Measurements from ENCODE around the gene TMX2.
"Not testable (repeated sequence)": the region's sequence is repeated elsewhere in the genome, so short reads cannot be mapped to it uniquely, and the experiment has no call there.

TMX2 gene

GRCh38 chr11:57711414-57712255, 758 bp upstream of the TMX2 start, which contains the start of gene MED19:
TSS of gene MED19 (minus strand) at chr11:57712215. CDS start at chr11:57712179, 36 bp downstream.
- DNase-seq (ENCODE audit: extremely low read depth in 1 of 2, low read depth in 1 of 2), result peak; percentile 59 to 67

GRCh38 chr11:57713835-57714234, 1.4 kb downstream of the TMX2 start:
- no peak for DNase-seq (ENCODE audit: extremely low read depth in 1 of 2, low read depth in 1 of 2)

DNA sequence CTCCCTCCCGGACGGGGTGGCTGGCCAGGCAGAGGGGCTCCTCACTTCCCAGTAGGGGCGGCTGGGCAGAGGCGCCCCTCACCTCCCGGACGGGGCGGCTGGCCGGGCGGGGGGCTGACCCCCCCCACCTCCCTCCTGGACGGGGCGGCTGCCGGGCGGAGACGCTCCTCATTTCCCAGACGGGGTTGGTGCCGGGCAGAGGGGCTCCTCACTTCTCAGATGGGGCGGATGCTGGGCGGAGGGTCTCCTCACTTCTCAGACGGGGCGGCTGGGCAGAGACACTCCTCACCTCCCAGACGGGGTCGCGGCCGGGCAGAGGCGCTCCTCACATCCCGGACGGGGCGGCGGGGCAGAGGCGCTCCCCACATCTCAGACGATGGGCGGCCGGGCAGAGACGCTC, 4.3 kb downstream of the TMX2 start:
- not testable (repeated sequence) for DNase-seq (ENCODE audit: extremely low read depth in 1 of 2, low read depth in 1 of 2)

DNA sequence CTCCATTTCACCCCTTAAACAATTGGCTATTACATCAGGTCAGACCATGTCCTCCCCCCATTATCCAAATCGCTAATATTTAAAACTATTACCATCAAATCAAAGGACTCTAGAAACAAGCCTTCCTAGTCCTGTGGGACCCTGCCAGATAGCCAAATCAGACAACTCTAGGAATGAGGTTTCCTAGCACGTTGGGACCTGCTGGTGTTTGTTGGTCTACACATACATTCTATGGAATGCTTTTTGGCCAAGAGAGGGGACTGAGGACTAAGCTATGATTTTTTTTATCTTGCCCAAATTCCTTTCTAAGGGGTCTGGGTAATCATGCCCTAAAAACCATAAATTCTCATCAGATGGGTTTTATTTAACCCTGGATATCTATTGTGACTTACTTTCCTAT, 14.8 kb downstream of the TMX2 start:
- DNase-seq (ENCODE audit: extremely low read depth in 1 of 2, low read depth in 1 of 2), result no peak

- no peak for DNase-seq (ENCODE audit: extremely low read depth in 1 of 2, low read depth in 1 of 2)
Observed at GRCh38 chr11:57728829-57729228, 16.4 kb downstream of the TMX2 start.

DNA sequence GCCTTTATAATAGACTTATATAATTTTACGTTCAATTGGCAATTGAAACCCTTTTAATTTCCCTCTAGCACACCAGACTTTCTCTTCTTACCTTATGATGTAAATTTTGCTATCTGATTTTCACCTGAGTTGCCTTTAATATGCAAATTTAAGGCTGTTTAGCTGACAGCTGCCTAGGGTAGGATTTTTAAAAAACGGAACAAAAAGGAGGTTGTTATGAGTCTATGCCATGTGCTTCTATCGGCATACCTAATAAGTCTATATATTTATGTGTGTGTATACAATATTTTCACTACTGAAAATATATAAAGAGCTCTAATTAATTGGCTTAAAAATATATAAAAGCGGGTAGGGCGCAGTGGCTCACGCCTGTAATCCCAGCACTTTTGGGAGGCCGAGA, 17.1 kb downstream of the TMX2 start:
- DNase-seq (ENCODE audit: extremely low read depth in 1 of 2, low read depth in 1 of 2), result no peak

DNA sequence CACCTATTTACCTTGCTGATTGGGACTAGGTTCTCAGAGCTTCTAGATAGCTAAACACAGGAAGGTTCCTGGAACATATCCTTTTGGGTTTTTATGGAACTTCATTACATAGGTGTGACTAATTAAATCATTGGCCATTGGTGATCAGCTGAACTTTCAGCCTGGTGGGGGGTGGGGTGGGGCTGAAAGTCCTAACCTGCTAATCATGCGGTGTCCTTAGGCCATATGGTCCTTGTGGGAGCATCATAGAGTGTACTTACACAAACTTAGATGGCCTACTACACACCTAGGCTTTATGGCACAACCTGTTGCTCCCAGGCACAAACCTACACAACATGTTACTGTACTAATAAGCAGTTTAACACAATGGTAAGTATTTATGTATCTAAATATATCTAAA, 20.3 kb downstream of the TMX2 start:
- DNase-seq (ENCODE audit: extremely low read depth in 1 of 2, low read depth in 1 of 2), result no peak

DNA sequence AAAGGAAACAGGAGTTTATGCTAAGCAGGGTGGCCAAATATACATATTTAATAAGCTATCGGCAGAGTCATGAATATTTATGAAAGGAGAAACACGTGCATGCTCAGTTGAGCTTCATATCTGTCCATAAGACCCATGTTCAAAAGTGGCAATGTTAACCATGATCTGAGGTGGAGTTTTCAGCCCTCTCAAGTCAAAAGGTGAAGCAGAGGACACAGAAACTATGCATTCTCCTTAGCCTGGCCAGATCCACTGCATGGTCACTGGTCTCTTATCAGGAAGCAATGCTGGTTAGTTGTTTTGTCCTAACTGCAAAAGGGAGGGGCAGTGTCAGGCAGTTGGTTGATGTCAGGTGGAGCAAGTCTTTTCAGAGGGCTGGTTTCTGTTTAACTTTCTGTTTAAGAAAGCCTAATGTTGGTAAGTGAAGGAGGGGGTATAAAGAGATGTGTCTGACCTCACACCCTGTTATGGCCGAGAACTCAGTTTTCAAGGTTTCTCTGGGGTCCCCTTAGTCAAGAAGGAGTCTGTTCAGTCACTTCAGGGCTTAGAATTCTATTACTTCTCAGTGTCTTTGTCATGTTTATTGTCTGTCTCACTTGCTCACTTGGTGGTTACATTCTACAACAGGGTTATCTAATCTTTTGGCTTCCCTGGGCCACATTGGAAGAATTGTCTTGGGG, 23.4 kb downstream of the TMX2 start:
- DNase-seq (ENCODE audit: extremely low read depth in 1 of 2, low read depth in 1 of 2), result no peak

DNA sequence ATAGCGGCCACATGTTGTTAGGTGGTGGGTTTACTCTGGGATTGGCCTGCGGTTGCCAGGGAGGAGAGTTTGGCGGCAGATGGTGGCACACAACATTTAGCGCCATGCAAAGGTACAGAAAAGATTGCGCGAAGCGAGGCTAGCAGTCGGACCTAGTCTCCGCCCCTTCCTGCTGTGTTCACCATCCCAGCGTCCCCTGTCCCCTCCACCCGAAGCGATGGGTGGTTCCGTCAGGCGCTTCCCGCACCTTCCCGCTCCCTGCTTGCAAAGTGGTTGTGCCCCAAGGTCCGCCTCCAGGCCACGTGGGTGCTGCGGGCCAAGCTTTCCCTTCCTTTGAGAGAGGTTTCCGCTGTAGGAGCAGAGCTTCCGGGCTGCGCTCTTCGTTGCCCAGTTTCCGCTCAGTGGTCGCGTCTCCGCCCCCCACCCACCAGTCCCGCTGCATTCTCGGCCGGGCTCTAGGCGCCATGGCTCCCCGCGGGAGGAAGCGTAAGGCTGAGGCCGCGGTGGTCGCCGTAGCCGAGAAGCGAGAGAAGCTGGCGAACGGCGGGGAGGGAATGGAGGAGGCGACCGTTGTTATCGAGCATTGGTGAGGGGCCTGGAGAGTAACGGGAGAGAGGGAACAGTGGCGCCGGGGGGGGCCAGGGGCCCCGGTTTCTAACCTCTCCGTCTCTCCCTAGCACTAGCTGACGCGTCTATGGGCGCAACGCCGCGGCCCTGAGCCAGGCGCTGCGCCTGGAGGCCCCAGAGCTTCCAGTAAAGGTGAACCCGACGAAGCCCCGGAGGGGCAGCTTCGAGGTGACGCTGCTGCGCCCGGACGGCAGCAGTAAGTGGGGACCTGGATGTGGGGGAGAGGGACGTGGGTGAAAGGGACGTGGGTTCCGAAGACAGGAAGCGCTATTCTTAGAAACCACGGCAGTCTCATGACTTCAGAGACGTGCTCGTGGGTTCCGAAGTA, 29.0 kb downstream of the TMX2 start, which contains the start of gene SELENOH:
Gene SELENOH (plus strand): TSS at position 360 of the 955 bp plus-strand sequence. CDS start 105 bp downstream, at position 465.
- peak; percentile 96 to 97 for DNase-seq (ENCODE audit: extremely low read depth in 1 of 2, low read depth in 1 of 2)

DNA sequence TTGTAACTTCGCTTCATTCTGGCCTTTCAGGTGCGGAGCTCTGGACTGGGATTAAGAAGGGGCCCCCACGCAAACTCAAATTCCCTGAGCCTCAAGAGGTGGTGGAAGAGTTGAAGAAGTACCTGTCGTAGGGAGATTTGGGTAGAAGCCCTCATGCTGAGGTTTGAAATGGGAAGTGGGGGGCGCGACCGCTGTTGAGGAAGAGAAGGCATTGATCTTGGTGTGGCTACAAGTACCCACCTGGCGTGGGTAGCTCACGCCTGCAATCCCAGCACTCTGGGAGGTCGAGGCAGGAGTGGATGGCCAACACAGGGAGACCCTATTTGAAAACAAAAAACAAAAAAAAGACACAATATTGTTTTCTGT, 29.7 kb downstream of the TMX2 start:
- no peak for DNase-seq (ENCODE audit: extremely low read depth in 1 of 2, low read depth in 1 of 2)

DNA sequence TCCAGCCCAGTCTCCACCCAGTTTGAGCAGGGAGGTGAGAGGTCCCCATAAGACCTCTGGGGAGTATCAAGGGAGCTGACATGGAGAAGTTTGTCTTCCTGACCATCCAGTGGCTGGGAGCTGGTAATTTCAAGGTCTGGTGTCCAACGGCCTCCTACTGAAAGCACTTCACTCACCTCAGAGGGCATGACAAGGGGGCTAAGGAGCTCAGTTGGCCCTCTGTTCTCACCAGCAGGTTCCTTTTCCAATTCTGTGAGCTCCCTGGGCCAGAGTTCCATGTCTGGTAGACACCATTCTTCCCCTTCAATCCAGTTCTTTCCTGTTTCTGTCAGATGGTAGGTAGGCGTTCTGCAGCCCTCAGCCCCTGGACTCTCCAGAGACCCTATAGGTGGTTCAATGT, 32.0 kb downstream of the TMX2 start:
- DNase-seq (ENCODE audit: extremely low read depth in 1 of 2, low read depth in 1 of 2), result no peak

- DNase-seq (ENCODE audit: extremely low read depth in 1 of 2, low read depth in 1 of 2), result no peak
Observed at GRCh38 chr11:57745206-57745605, 32.8 kb downstream of the TMX2 start.

- DNase-seq (ENCODE audit: extremely low read depth in 1 of 2, low read depth in 1 of 2), result no peak
Observed at GRCh38 chr11:57746920-57747319, 34.5 kb downstream of the TMX2 start.

GRCh38 chr11:57751176-57751575, 38.8 kb downstream of the TMX2 start:
- no peak for DNase-seq (ENCODE audit: extremely low read depth in 1 of 2, low read depth in 1 of 2)

DNA sequence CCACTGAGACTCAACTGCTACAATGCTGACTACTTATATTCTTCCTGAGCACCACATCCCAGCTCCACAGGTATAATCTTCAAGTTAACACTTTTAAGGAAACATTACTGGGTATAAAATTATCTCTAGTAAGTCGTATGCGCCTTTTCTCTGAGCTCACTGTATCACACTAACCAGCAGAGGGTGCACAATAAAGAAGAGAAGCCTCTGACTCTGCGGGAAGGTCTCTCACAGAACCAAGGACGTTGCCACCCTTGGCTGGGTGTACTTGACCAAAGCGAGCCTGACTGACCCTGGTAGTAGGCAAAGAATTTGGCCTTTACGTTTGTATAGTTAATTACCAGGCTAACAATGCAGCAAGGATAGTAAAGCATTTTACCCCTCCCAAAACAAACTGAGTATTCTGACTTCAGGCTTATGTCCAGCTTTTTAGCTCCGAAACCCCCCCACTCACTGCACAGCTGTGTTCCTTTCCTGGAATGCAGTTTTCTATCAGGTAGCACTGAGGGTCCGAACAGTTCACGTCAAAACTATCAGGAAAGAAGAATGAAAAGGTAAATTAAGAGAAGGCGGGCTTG, 39.4 kb downstream of the TMX2 start, which contains the start of gene BTBD18:
Gene BTBD18 (minus strand): TSS at position 144 of the 578 bp plus-strand sequence. CDS start 631 bp downstream, outside the sequence.
- DNase-seq (ENCODE audit: extremely low read depth in 1 of 2, low read depth in 1 of 2), result no peak

- no peak for DNase-seq (ENCODE audit: extremely low read depth in 1 of 2, low read depth in 1 of 2)
Observed at GRCh38 chr11:57752954-57753353, 40.6 kb downstream of the TMX2 start.

DNA sequence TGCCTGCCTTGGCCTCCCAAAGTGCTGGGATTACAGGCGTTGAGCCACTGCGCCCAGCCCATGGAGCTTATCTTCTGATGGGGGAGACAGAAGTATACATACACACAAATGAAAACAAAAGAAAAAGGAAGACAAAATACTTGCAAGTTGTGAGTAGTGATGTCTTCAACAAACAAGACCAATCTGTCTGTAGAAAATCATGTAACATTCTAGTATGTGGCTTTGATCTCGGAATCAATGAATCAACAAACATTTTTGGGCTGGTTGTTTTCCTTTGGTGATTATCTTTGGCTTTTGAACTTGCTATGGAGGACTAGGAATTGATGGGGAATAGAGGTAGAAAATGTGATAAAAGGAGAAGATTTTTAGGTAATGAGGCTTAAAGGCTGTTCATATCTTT, 45.8 kb downstream of the TMX2 start:
- no peak for DNase-seq (ENCODE audit: extremely low read depth in 1 of 2, low read depth in 1 of 2)

DNA sequence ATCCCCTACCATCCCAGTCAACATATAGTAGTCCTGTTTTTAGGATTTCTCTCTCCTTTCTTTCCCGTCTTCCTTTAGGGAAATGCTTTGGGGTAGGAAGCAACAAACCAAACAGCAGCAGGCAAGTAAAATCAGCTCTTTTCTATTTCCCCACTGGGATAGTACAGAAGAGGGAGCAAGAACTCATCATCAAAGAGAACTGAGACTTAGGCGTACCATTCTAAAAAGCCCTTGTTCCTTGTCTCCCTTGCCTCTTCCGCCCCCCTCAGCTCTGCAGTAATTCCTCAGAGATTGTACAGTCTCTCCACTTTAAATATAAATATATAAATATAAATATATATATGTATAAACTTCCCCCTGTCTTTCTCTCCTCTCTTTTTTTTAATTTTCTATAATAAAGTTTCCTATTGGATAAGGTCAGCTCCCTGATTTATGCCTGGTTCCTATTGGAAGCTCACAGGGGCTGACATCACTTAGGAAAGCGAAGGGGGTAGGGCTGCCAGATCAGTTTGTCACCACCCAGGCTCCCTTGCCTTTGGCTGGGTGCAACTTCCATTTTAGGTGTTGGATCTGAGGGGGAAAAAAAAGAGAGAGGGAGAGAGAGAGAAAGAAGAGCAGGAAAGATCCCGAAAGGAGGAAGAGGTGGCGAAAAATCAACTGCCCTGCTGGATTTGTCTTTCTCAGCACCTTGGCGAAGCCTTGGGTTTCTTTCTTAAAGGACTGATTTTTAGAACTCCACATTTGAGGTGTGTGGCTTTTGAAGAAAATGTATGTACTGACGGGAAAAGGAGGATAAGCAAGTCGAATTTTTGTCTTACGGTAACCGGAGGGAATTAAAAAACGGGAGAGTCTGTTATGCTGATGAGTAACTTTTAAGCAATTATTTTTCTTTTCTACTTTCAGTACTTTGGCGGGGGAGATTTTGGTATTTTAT, 49.2 kb downstream of the TMX2 start, which contains the start of gene CTNND1:
Gene CTNND1 (plus strand): TSS at position 502 of the 934 bp plus-strand sequence. CDS start 29,677 bp downstream, outside the sequence.
- DNase-seq (ENCODE audit: extremely low read depth in 1 of 2, low read depth in 1 of 2), result no peak

GRCh38 chr11:57762235-57762861, 50.0 kb downstream of the TMX2 start:
- DNase-seq (ENCODE audit: extremely low read depth in 1 of 2, low read depth in 1 of 2), result no peak
